GM19025 (cell line): ENCODE results near the gene PRM2.
"Not testable (repeated sequence)": the region's sequence is repeated elsewhere in the genome, so short reads cannot be mapped to it uniquely, and the experiment has no call there.

Experiments used
- ATAC-seq: cut with Tn5 transposase; IDR thresholded peaks from one replicate; pipeline ENCODE4 v1.9.1; 2021; ENCODE audit warnings: mild to moderate bottlenecking, low read depth, moderate library complexity; ENCODE audit not compliant: unreplicated experiment

PRM2 gene

GRCh38 chr16:11291091-11291703 is 14.9 kb upstream of the PRM2 start:
- no peak for ATAC-seq

GRCh38 chr16:11290102-11290893 is 14.0 kb upstream of the PRM2 start:
- no peak for ATAC-seq

- ATAC-seq, result not testable (repeated sequence)
These were observed 13.4 kb upstream of the PRM2 start for GRCh38 chr16:11289696-11290095.

GRCh38 chr16:11289202-11289601 is 12.9 kb upstream of the PRM2 start:
- ATAC-seq, result no peak

GRCh38 chr16:11285842-11286241 is 9.6 kb upstream of the PRM2 start:
- ATAC-seq, result no peak

- ATAC-seq, result no peak
These were observed 7.6 kb upstream of the PRM2 start for GRCh38 chr16:11283820-11284248.

GRCh38 chr16:11280616-11281522 is 4.6 kb upstream of the PRM2 start, which contains the start of gene PRM1:
PRM1 (minus strand) TSS chr16:11281330; CDS start chr16:11281238, 92 bp downstream.
- no peak for ATAC-seq

- no peak for ATAC-seq
These were observed 2.7 kb upstream of the PRM2 start for GRCh38 chr16:11278681-11279628.

GRCh38 chr16:11277607-11278337 is 1.5 kb upstream of the PRM2 start:
- no peak for ATAC-seq

GRCh38 chr16:11276896-11277593 is 765 bp upstream of the PRM2 start:
- ATAC-seq, result no peak

GRCh38 chr16:11274964-11275363 is 1.3 kb downstream of the PRM2 start:
- ATAC-seq, result no peak

- no peak for ATAC-seq
These were observed 2.5 kb downstream of the PRM2 start for GRCh38 chr16:11273721-11274324.

GRCh38 chr16:11272921-11273720 is 3.2 kb downstream of the PRM2 start, which contains the start of gene PRM3:
PRM3 (minus strand) TSS chr16:11273629; CDS start chr16:11273595, 34 bp downstream.
- ATAC-seq, result no peak

- no peak for ATAC-seq
These were observed 3.8 kb downstream of the PRM2 start for GRCh38 chr16:11272484-11272883.

- ATAC-seq, result no peak
These were observed 4.7 kb downstream of the PRM2 start for GRCh38 chr16:11271610-11272009.

GRCh38 chr16:11270602-11271162 is 5.6 kb downstream of the PRM2 start:
- no peak for ATAC-seq

- ATAC-seq, result no peak
These were observed 7.3 kb downstream of the PRM2 start, which contains the start of gene TNP2 for GRCh38 chr16:11268921-11269375. TNP2 (minus strand) TSS chr16:11269325; CDS start chr16:11269262, 63 bp downstream.
